ENCODE data around the gene EVI2A.

Gene EVI2A

DNA sequence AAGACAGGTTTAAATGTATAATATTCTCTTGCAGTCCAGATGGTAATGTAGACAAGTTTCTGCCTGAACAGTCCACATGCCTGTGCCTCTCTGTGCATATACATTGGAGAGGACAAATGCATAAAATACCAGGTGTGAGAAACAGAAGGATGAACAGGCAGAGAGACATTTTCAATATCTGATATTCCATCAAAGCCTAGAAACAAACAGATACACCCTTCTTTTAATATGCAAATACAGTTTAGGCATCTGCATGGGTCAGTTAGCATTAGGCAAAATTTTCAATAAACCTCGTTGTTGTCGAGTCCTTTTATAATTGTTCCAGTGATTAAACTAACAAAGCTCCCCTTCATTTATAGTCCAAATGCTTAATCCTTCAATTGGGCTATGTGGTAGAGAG lies 25.3 kb downstream of the EVI2A start:
- no peaks in the 10 kb centered on the region for H4K20me1 ChIP-seq (ENCODE audit: low read depth, low read length)
- H2AFZ ChIP-seq (ENCODE audit: low read depth, low read length, severe bottlenecking), result no peak overlapping the region
- no peak overlapping the region for H3K9ac ChIP-seq (ENCODE audit: low read length)
- H3K79me2 ChIP-seq (ENCODE audit: insufficient read depth, low read length), result no peaks in the 10 kb centered on the region
- no peak overlapping the region for H3K4me2 ChIP-seq (ENCODE audit: low read depth, low read length, poor library complexity, severe bottlenecking)
- no peaks in the 10 kb centered on the region for H3K9me3 ChIP-seq (ENCODE audit: insufficient read depth, low read length)
- no peak overlapping the region for H3K4me3 ChIP-seq (ENCODE audit: insufficient read depth, low read length, poor library complexity, severe bottlenecking)
- H3K36me3 ChIP-seq (ENCODE audit: low read length), result no peaks in the 10 kb centered on the region
- H3K27me3 ChIP-seq (ENCODE audit: low read length), result no peaks in the 10 kb centered on the region
- H3F3A ChIP-seq (ENCODE audit: insufficient read depth), result peaks cover 5% of the 10 kb centered on the region; the same call in 1 of the 2 replicates
- H3K9me2 ChIP-seq (replicated peaks; ENCODE audit: insufficient read depth, low read length), result no peaks in the 10 kb centered on the region
- no peak for TF ChIP-seq EZH2phosphoT487 (conservative IDR thresholded peaks at IDR 0.05; ENCODE audit: low read length)
- no peak for TF ChIP-seq CTCF (IDR thresholded peaks at IDR 0.05; ENCODE audit: insufficient read depth, low read length, poor library complexity, severe bottlenecking)
- no peak overlapping the region for H3K27ac ChIP-seq (ENCODE audit: low read depth, low read length)

- no peaks in the 10 kb centered on the region for H3K9me2 ChIP-seq (replicated peaks; ENCODE audit: insufficient read depth, low read length)
- H3K27me3 ChIP-seq (ENCODE audit: low read length), result no peaks in the 10 kb centered on the region
- no peak overlapping the region for H3K4me2 ChIP-seq (ENCODE audit: low read depth, low read length, poor library complexity, severe bottlenecking)
- no peak overlapping the region for H3K27ac ChIP-seq (ENCODE audit: low read depth, low read length)
- no peaks in the 10 kb centered on the region for H3F3A ChIP-seq (ENCODE audit: insufficient read depth)
- no peaks in the 10 kb centered on the region for H3K9me3 ChIP-seq (ENCODE audit: insufficient read depth, low read length)
- no peaks in the 10 kb centered on the region for H4K20me1 ChIP-seq (ENCODE audit: low read depth, low read length)
- H3K4me3 ChIP-seq (ENCODE audit: insufficient read depth, low read length, poor library complexity, severe bottlenecking), result no peak overlapping the region
- H3K36me3 ChIP-seq (ENCODE audit: low read length), result no peaks in the 10 kb centered on the region
- TF ChIP-seq EZH2phosphoT487 (conservative IDR thresholded peaks at IDR 0.05; ENCODE audit: low read length), result no peak
- no peak for TF ChIP-seq CTCF (IDR thresholded peaks at IDR 0.05; ENCODE audit: insufficient read depth, low read length, poor library complexity, severe bottlenecking)
- no peaks in the 10 kb centered on the region for H3K79me2 ChIP-seq (ENCODE audit: insufficient read depth, low read length)
- H3K9ac ChIP-seq (ENCODE audit: low read length), result no peak overlapping the region
- no peak overlapping the region for H2AFZ ChIP-seq (ENCODE audit: low read depth, low read length, severe bottlenecking)
These were observed 25.9 kb downstream of the EVI2A start for GRCh38 chr17:31295489-31295871.

DNA sequence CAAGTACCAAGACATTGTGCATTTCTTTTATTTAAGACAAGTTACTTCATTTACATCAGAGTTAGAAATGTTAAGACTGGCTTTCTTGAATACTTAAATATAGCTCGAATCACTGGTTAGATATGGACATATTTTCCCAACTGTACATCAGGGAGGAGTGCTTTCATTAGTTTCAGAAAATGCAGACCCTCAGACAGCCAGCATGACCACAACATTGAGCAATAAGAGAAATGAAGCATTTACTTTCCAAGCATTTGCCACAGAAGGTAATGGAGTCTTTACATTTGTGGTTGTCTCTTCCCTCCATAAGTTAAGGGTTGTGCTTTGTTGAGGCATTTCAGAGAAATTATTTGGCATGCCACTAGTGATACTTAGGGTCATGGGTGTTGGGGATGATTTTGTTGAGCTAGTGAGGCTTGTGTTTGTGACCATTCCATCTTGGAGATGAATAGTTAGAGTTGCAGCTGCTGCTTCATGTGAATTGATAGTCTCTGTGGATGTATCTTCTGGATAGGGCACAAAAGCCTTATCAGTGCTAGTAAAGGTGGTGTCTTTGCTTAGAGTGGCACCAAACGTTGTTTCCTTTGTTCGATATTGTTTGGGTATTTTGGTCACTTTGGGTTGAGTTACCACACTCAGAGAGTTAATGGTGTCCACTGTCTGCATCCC lies 26.5 kb downstream of the EVI2A start:
- H3F3A ChIP-seq (ENCODE audit: insufficient read depth), result no peaks in the 10 kb centered on the region
- no peak overlapping the region for H3K9ac ChIP-seq (ENCODE audit: low read length)
- H3K4me3 ChIP-seq (ENCODE audit: insufficient read depth, low read length, poor library complexity, severe bottlenecking), result no peak overlapping the region
- no peaks in the 10 kb centered on the region for H3K9me2 ChIP-seq (replicated peaks; ENCODE audit: insufficient read depth, low read length)
- no peaks in the 10 kb centered on the region for H3K27me3 ChIP-seq (ENCODE audit: low read length)
- no peak overlapping the region for H2AFZ ChIP-seq (ENCODE audit: low read depth, low read length, severe bottlenecking)
- no peaks in the 10 kb centered on the region for H3K79me2 ChIP-seq (ENCODE audit: insufficient read depth, low read length)
- no peak overlapping the region for H3K27ac ChIP-seq (ENCODE audit: low read depth, low read length)
- H3K9me3 ChIP-seq (ENCODE audit: insufficient read depth, low read length), result no peaks in the 10 kb centered on the region
- H3K36me3 ChIP-seq (ENCODE audit: low read length), result no peaks in the 10 kb centered on the region
- H4K20me1 ChIP-seq (ENCODE audit: low read depth, low read length), result no peaks in the 10 kb centered on the region
- no peak for TF ChIP-seq EZH2phosphoT487 (conservative IDR thresholded peaks at IDR 0.05; ENCODE audit: low read length)
- no peak for TF ChIP-seq CTCF (IDR thresholded peaks at IDR 0.05; ENCODE audit: insufficient read depth, low read length, poor library complexity, severe bottlenecking)
- no peak overlapping the region for H3K4me2 ChIP-seq (ENCODE audit: low read depth, low read length, poor library complexity, severe bottlenecking)

All from SU-DHL-6 (cell line).